Upper lobe of left lung (tissue), 6 donors: ENCODE data around the gene KCNN4. TPM values are rescaled to one million over a fixed set of nuclear protein-coding genes. Genes with fewer than 3 reads are reported as not detected.
"Not testable (repeated sequence)": the region's sequence is repeated elsewhere in the genome, so short reads cannot be mapped to it uniquely, and the experiment has no call there.

Experiments used
- ATAC-seq, 2 donors: fragments of 200-7000 bp; cut with Tn5 transposase; one replicate each; pipeline ENCODE4 v1.9.1; 2022; ENCODE audit warnings: mild to moderate bottlenecking in 2 of 2, moderate library complexity in 2 of 2; ENCODE audit not compliant: low FRiP score in 2 of 2
- DNase-seq, 2 donors: peaks; one replicate each; pipeline ENCODE4 v3.0.0-alpha.2; 2019 to 2020
- H3K27ac ChIP-seq, 4 donors: fragments of 200-600 bp; sonication (generic); one replicate each; pipeline ENCODE4 v1.5.1; 2016 to 2019
- H3K27me3 ChIP-seq, 4 donors: fragments of 200-600 bp; sonication (generic); one replicate each; pipeline ENCODE4 v1.5.1; 2017 to 2019
- H3K36me3 ChIP-seq, 4 donors: fragments of 200-600 bp; sonication (generic); one replicate each; pipeline ENCODE4 v1.5.1; 2016 to 2019
- H3K4me1 ChIP-seq, 4 donors: fragments of 200-600 bp; sonication (generic); one replicate each; pipeline ENCODE4 v1.5.1; 2018 to 2019
- H3K4me3 ChIP-seq, 4 donors: fragments of 200-600 bp; sonication (generic); one replicate each; pipeline ENCODE4 v1.5.1; 2017 to 2019; ENCODE audit warnings: mild to moderate bottlenecking in 2 of 4, moderate library complexity in 1 of 4
- H3K9me3 ChIP-seq, 4 donors: fragments of 200-600 bp; sonication (generic); one replicate each; pipeline ENCODE4 v1.5.1; 2018 to 2019
- CTCF ChIP-seq, 6 experiments: fragments of 450-650 bp in 4 of 6; fragments of 200-600 bp in 2 of 6; sonication (generic) in 2 of 6; IDR thresholded peaks; one replicate each; pipeline ENCODE4 v1.5.1; 2016 to 2019; ENCODE audit warnings: antibody characterized with exemption in 6 of 6
- EP300 ChIP-seq, 4 donors: sonication (generic); formaldehyde crosslinking; IDR thresholded peaks; one replicate each; pipeline ENCODE4 v1.5.1; 2017; ENCODE audit warnings: antibody characterized with exemption in 4 of 4, control low read depth in 2 of 4
- POLR2A ChIP-seq, 4 donors: fragments of 450-650 bp; IDR thresholded peaks; one replicate each; pipeline ENCODE4 v1.5.1; 2016 to 2017; ENCODE audit warnings: antibody characterized with exemption in 4 of 4, mild to moderate bottlenecking in 2 of 4
- POLR2AphosphoS5 ChIP-seq, 2 donors: sonication (generic); formaldehyde crosslinking; IDR thresholded peaks; one replicate each; pipeline ENCODE4 v1.5.1; 2017; ENCODE audit warnings: antibody characterized with exemption in 2 of 2
- WGBS, 2 donors: methylation state at CpG; one replicate each; pipeline ENCODE4 v1.1.5; 2017 to 2018; 5-methylcytosine and 5-hydroxymethylcytosine counted together
- total RNA-seq, 6 donors: library from RNA; depleted of rRNA in 4 of 6; stranded (reverse); fragments of >200 nt in 4 of 6; gene quantifications; one replicate each; pipeline versions ENCODE4 v1.1.0 to v1.2.1, GENCODE V29; 2016 to 2021
- donor health status: DM: no; HTN: no; CAD: no; lungs with moderate emphysema.
- donor health status: DM: no; HTN: yes; CAD: no; lungs with severe emphysema.

KCNN4 gene
- total RNA-seq, 6 donors from 2014 or later = 4.7 to 43.0 (median 10.4) TPM

GRCh38 chr19:43766755-43767043 is 14.1 kb downstream of the KCNN4 start:
- H3K9me3 ChIP-seq = no peaks in the 10 kb centered on the region
- no peaks in the 10 kb centered on the region for H3K36me3 ChIP-seq
- no peak overlapping the region for H3K4me3 ChIP-seq
- H3K27ac ChIP-seq = peak overlapping the region in 2 of 4 donors; percentile 61 to 70
- DNase-seq = no peak
- ATAC-seq = no peak
- peaks cover 5 to 26% (median 20%) of the 10 kb centered on the region in 4 donors for H3K4me1 ChIP-seq
- TF ChIP-seq EP300 (IDR thresholded peaks at IDR 0.05) (no peak), POLR2A (IDR thresholded peaks at IDR 0.05) (no peak), POLR2AphosphoS5 (IDR thresholded peaks at IDR 0.05) (no peak), CTCF (IDR thresholded peaks at IDR 0.05) (no peak)
- no peaks in the 10 kb centered on the region for H3K27me3 ChIP-seq
- 69 to 81% methylated on average over 4 of the region's 4 CpGs for WGBS, 2 donors

- WGBS, 2 donors = 48 to 57% methylated on average over 11 to 16 of the region's 16 CpGs
- H3K27ac ChIP-seq = peak overlapping the region in 3 of 4 donors; percentile 19 to 61 (median 38)
- ATAC-seq (peak; percentile 47 to 93), DNase-seq (peak in 1 of 2 donors; percentile 76)
- TF ChIP-seq CTCF (IDR thresholded peaks at IDR 0.05) (no peak), POLR2AphosphoS5 (IDR thresholded peaks at IDR 0.05) (peak; percentile 33 to 43), EP300 (IDR thresholded peaks at IDR 0.05) (no peak), POLR2A (IDR thresholded peaks at IDR 0.05) (peak in 1 of 4 donors; percentile 10)
- H3K9me3 ChIP-seq = no peaks in the 10 kb centered on the region
- H3K4me3 ChIP-seq = no peak overlapping the region
- H3K27me3 ChIP-seq = no peaks in the 10 kb centered on the region
- H3K4me1 ChIP-seq = peaks cover 5 to 26% (median 20%) of the 10 kb centered on the region in 4 donors
- no peaks in the 10 kb centered on the region for H3K36me3 ChIP-seq
These were observed 15.5 kb downstream of the KCNN4 start for GRCh38 chr19:43765109-43765876.

- H3K36me3 ChIP-seq, H3K27me3 ChIP-seq, H3K4me3 ChIP-seq, DNase-seq, H3K9me3 ChIP-seq: not testable (repeated sequence)
- WGBS, 2 donors = 75 to 77% methylated on average over 8 of the region's 8 CpGs
- peak in 1 of 2 donors; percentile 44 for ATAC-seq
- H3K27ac ChIP-seq = peak overlapping the region in 2 of 4 donors; percentile 38 to 61
- peaks cover 5 to 26% (median 20%) of the 10 kb centered on the region in 4 donors for H3K4me1 ChIP-seq
These were observed 16.1 kb downstream of the KCNN4 start for GRCh38 chr19:43764684-43765083.

GRCh38 chr19:43763473-43763939 is 17.3 kb downstream of the KCNN4 start:
- DNase-seq (no peak), ATAC-seq (peak in 1 of 2 donors; percentile 19)
- TF ChIP-seq CTCF (IDR thresholded peaks at IDR 0.05) = no peak
- no peak for TF ChIP-seq EP300 (IDR thresholded peaks at IDR 0.05)
- no peak for TF ChIP-seq POLR2A (IDR thresholded peaks at IDR 0.05)
- TF ChIP-seq POLR2AphosphoS5 (IDR thresholded peaks at IDR 0.05) = no peak
- Histone ChIP-seq H3K27ac (peak overlapping the region in 1 of 4 donors; percentile 26), H3K4me1 (peaks cover 5 to 26% (median 20%) of the 10 kb centered on the region in 4 donors), H3K36me3 (no peaks in the 10 kb centered on the region), H3K4me3 (no peak overlapping the region), H3K27me3 (no peaks in the 10 kb centered on the region), H3K9me3 (no peaks in the 10 kb centered on the region)
- WGBS, 2 donors = 44 to 53% methylated on average over 2 to 3 of the region's 3 CpGs

GRCh38 chr19:43762814-43763213 is 18.0 kb downstream of the KCNN4 start:
- 80 to 84% methylated on average over 3 of the region's 3 CpGs for WGBS, 2 donors
- Histone ChIP-seq H3K9me3 (no peaks in the 10 kb centered on the region), H3K4me1 (peaks cover 5 to 26% (median 18%) of the 10 kb centered on the region in 4 donors), H3K36me3 (no peaks in the 10 kb centered on the region), H3K27ac (no peak overlapping the region), H3K4me3 (no peak overlapping the region), H3K27me3 (no peaks in the 10 kb centered on the region)
- no peak for ATAC-seq
- TF ChIP-seq POLR2A (IDR thresholded peaks at IDR 0.05) (no peak), CTCF (IDR thresholded peaks at IDR 0.05) (no peak), EP300 (IDR thresholded peaks at IDR 0.05) (no peak), POLR2AphosphoS5 (IDR thresholded peaks at IDR 0.05) (no peak)
- DNase-seq = no peak
